Bronchial epithelial cell (primary cell): ENCODE results near the gene YPEL3. TPM values are rescaled to one million over a fixed set of nuclear protein-coding genes. Genes with fewer than 3 reads are reported as not detected.

ENCODE experiments used
- DNase-seq: peaks from one replicate; pipeline ENCODE4 v3.0.0-alpha.2; 2010; ENCODE audit warnings: low read depth
- FAIRE-seq: peaks from 2 replicates; lab custom pipeline; 2011; peaks lifted over from hg19 to GRCh38; lab: Jason Lieb, UNC
- H3K27me3 ChIP-seq: 2 replicates; pipeline ENCODE4 v1.5.1; 2011; ENCODE audit warnings: low read length; ENCODE audit not compliant: control insufficient read depth, insufficient read depth
- H3K36me3 ChIP-seq: 2 replicates; pipeline ENCODE4 v1.5.1; 2011; ENCODE audit warnings: low read length; ENCODE audit not compliant: control insufficient read depth, insufficient read depth
- H3K4me3 ChIP-seq: 2 replicates; pipeline ENCODE4 v1.5.1; 2011; ENCODE audit warnings: mild to moderate bottlenecking, low read depth, low read length, control low read depth
- total RNA-seq: library from RNA; depleted of rRNA; stranded (reverse); fragments of >200 nt; gene quantifications from 2 replicates; pipeline ENCODE4 v1.2.1, GENCODE V29; 2014
- TF ChIP-seq, protein P1 (sequence below): IDR thresholded peaks from 2 replicates; pipeline ENCODE4 v1.5.1; 2011; ENCODE audit warnings: mild to moderate bottlenecking, moderate library complexity, low read length, control low read depth, inconsistent platforms; ENCODE audit not compliant: insufficient read depth, severe bottlenecking

YPEL3 gene
- total RNA-seq, 1 donor from 2014 or later: 3.7 TPM

DNA sequence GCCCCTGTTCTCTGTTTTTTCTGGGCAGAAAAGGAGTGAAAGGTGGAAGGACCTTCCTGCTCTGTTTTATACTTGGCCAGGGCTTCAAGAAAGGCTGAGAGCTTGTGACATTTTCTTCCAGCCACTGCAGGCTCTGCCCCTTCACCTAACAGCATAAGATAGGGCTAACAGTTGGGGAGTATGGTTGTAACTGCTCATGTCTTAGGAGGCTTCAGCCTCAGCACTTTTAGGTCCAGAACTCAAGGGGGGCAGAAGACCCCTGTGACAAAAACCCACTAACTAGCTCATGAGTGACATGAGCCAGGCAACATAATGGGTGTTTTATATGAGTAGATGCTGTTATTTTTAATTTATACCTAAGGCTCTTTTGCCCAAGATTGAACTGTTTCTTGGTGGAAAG, 25.5 kb downstream of the YPEL3 start:
- Histone ChIP-seq H3K27me3 (no peaks in the 10 kb centered on the region), H3K4me3 (no peak overlapping the region), H3K36me3 (peaks cover 41% of the 10 kb centered on the region)
- DNase-seq (no peak), FAIRE-seq (no peak)
- TF ChIP-seq, protein P1, sequence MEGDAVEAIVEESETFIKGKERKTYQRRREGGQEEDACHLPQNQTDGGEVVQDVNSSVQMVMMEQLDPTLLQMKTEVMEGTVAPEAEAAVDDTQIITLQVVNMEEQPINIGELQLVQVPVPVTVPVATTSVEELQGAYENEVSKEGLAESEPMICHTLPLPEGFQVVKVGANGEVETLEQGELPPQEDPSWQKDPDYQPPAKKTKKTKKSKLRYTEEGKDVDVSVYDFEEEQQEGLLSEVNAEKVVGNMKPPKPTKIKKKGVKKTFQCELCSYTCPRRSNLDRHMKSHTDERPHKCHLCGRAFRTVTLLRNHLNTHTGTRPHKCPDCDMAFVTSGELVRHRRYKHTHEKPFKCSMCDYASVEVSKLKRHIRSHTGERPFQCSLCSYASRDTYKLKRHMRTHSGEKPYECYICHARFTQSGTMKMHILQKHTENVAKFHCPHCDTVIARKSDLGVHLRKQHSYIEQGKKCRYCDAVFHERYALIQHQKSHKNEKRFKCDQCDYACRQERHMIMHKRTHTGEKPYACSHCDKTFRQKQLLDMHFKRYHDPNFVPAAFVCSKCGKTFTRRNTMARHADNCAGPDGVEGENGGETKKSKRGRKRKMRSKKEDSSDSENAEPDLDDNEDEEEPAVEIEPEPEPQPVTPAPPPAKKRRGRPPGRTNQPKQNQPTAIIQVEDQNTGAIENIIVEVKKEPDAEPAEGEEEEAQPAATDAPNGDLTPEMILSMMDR: no peak

DNA sequence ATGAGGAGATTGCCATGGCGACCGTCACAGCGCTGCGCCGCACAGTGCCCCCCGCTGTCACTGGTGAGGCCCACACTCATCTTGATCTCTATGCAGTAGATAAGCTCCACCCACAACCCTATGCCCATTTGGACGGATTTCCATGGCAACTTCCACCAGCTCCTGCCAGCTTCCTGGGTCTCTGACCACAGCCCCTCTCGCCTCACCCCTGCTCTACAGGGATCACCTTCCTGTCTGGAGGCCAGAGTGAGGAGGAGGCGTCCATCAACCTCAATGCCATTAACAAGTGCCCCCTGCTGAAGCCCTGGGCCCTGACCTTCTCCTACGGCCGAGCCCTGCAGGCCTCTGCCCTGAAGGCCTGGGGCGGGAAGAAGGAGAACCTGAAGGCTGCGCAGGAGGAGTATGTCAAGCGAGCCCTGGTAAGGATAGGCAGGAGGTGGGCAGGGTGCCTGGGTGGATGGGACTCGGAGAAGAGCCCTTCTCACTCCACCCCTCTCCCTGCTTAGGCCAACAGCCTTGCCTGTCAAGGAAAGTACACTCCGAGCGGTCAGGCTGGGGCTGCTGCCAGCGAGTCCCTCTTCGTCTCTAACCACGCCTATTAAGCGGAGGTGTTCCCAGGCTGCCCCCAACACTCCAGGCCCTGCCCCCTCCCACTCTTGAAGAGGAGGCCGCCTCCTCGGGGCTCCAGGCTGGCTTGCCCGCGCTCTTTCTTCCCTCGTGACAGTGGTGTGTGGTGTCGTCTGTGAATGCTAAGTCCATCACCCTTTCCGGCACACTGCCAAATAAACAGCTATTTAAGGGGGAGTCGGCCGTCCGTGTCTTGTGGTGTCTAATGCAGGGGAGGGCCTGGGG, 26.2 kb downstream of the YPEL3 start:
- Histone ChIP-seq H3K27me3 (no peaks in the 10 kb centered on the region), H3K4me3 (no peak overlapping the region), H3K36me3 (peaks cover 41% of the 10 kb centered on the region)
- FAIRE-seq (no peak), DNase-seq (no peak)
- TF ChIP-seq, protein P1: no peak

DNA sequence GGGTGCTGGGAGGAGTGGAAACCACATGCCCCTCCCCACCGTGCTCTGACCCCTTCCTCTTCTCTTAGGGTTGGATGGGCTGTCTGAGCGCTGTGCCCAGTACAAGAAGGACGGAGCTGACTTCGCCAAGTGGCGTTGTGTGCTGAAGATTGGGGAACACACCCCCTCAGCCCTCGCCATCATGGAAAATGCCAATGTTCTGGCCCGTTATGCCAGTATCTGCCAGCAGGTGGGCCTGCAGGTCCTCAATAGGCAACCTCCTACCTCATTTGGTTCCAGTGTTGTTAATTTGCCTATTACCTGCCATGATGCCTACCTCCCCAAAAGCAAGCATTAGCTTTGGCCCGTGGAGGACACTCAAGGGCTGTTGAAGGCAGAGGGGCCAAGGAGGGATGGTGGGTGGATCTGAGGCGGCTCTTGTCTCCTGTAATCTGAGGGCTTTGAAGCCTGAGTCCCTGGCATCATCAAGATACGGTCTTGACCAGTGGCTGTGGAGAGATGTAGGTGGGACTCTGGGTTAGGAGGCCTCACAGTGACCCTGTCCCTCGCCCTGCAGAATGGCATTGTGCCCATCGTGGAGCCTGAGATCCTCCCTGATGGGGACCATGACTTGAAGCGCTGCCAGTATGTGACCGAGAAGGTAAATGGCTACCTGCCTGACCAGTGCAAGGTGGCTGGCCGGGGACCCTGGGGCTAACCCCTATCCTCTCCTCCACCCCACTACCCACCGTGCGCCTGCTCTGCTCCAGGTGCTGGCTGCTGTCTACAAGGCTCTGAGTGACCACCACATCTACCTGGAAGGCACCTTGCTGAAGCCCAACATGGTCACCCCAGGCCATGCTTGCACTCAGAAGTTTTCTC, 27.0 kb downstream of the YPEL3 start:
- TF ChIP-seq, protein P1: peak; percentile 66
- FAIRE-seq (no peak), DNase-seq (peak; percentile 18)
- peaks cover 41% of the 10 kb centered on the region for H3K36me3 ChIP-seq
- H3K4me3 ChIP-seq: no peak overlapping the region
- no peaks in the 10 kb centered on the region for H3K27me3 ChIP-seq

DNA sequence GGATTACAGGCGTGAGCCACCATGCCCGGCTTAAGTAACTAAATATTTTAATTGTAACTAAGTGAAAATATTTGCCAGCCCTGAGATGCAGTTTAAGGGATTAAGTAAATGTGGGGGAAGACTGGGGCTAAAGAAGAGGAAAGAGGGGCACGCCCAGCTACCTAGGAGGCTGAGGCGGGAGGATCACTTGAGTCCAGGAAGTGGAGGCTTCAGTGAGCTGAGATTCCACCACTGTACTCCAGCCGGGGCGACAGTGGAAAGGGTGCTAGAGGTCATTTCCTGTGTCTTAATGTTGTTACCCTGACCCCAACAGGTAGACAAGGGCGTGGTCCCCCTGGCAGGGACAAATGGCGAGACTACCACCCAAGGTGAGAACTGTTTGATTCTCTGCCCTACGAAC, 27.7 kb downstream of the YPEL3 start:
- Histone ChIP-seq H3K4me3 (no peak overlapping the region), H3K36me3 (peaks cover 41% of the 10 kb centered on the region), H3K27me3 (no peaks in the 10 kb centered on the region)
- FAIRE-seq: no peak
- DNase-seq: no peak
- TF ChIP-seq, protein P1: no peak

DNA sequence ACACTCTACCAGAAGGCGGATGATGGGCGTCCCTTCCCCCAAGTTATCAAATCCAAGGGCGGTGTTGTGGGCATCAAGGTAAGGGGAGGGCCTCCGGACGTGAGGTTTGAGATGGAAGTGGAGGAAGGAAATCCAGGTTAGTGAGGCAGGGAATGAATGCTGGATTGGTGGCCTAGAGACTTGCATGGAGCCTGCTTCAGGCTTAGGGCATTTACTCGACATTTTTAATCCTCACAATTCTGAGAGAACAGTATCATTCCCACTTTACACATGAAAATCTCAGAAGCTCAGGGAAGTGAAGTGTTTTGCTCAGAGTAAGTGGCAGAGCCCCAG, 28.5 kb downstream of the YPEL3 start:
- TF ChIP-seq, protein P1: no peak
- Histone ChIP-seq H3K36me3 (peaks cover 41% of the 10 kb centered on the region), H3K4me3 (peak overlapping the region; percentile 97), H3K27me3 (no peaks in the 10 kb centered on the region)
- DNase-seq: no peak
- FAIRE-seq: no peak
